Stimulated activated CD8-positive, alpha-beta memory T cell treated with anti-CD3 and anti-CD28 coated beads, Interleukin-7, amount 100 ng/mL, for 24 hours (primary cell): ENCODE measurements around the gene SCLT1.

Experiments used
- DNase-seq: peaks from one replicate; pipeline ENCODE4 v3.0.0-alpha.2; 2020; ENCODE audit warnings: low read depth

The SCLT1 gene

GRCh38 chr4:128957459-128957858 lies 135.9 kb downstream of the SCLT1 start:
- DNase-seq = no peak

- DNase-seq = no peak
Measured at GRCh38 chr4:128955751-128956150, 137.6 kb downstream of the SCLT1 start.

GRCh38 chr4:128954941-128955340 lies 138.4 kb downstream of the SCLT1 start:
- DNase-seq = no peak

- no peak for DNase-seq
Measured at GRCh38 chr4:128951316-128951715, 142.0 kb downstream of the SCLT1 start.

GRCh38 chr4:128950796-128951195 lies 142.5 kb downstream of the SCLT1 start:
- no peak for DNase-seq

GRCh38 chr4:128946916-128947315 lies 146.4 kb downstream of the SCLT1 start:
- no peak for DNase-seq

- no peak for DNase-seq
Measured at GRCh38 chr4:128942607-128943006, 150.7 kb downstream of the SCLT1 start.

GRCh38 chr4:128940971-128941370 lies 152.4 kb downstream of the SCLT1 start:
- no peak for DNase-seq

GRCh38 chr4:128930051-128930450 lies 163.3 kb downstream of the SCLT1 start:
- DNase-seq = no peak

GRCh38 chr4:128924951-128925350 lies 168.4 kb downstream of the SCLT1 start:
- DNase-seq = no peak

- DNase-seq = no peak
Measured at GRCh38 chr4:128921954-128922353, 171.4 kb downstream of the SCLT1 start.

GRCh38 chr4:128917781-128918180 lies 175.6 kb downstream of the SCLT1 start:
- no peak for DNase-seq

GRCh38 chr4:128916832-128917231 lies 176.5 kb downstream of the SCLT1 start:
- DNase-seq = no peak

- no peak for DNase-seq
Measured at GRCh38 chr4:128915544-128915943, 177.8 kb downstream of the SCLT1 start.

- no peak for DNase-seq
Measured at GRCh38 chr4:128913228-128913627, 180.1 kb downstream of the SCLT1 start.

- DNase-seq = no peak
Measured at GRCh38 chr4:128908735-128909134, 184.6 kb downstream of the SCLT1 start.

- no peak for DNase-seq
Measured at GRCh38 chr4:128907981-128908380, 185.4 kb downstream of the SCLT1 start.

- DNase-seq = no peak
Measured at GRCh38 chr4:128906581-128906980, 186.8 kb downstream of the SCLT1 start.

- DNase-seq = no peak
Measured at GRCh38 chr4:128904821-128905220, 188.5 kb downstream of the SCLT1 start.

GRCh38 chr4:128880662-128881061 lies 212.7 kb downstream of the SCLT1 start:
- no peak for DNase-seq

GRCh38 chr4:128879971-128880370 lies 213.4 kb downstream of the SCLT1 start:
- DNase-seq = no peak

GRCh38 chr4:128879283-128879682 lies 214.1 kb downstream of the SCLT1 start:
- no peak for DNase-seq

- no peak for DNase-seq
Measured at GRCh38 chr4:128877934-128878333, 215.4 kb downstream of the SCLT1 start.

- DNase-seq = no peak
Measured at GRCh38 chr4:128876200-128876599, 217.1 kb downstream of the SCLT1 start.

- DNase-seq = no peak
Measured at GRCh38 chr4:128871948-128872347, 221.4 kb downstream of the SCLT1 start.
